Lower leg skin (tissue), 4 donors: ENCODE data around the gene NDC80. TPM values are rescaled to one million over a fixed set of nuclear protein-coding genes. Genes with fewer than 3 reads are reported as not detected.

Source experiments
- DNase-seq, 2 donors: peaks; one replicate each; pipeline ENCODE4 v3.0.0-alpha.2; 2019; ENCODE audit warnings: low spot score in 2 of 2
- H3K4me3 ChIP-seq: fragments of 200-600 bp; sonication (generic); 2 replicates; pipeline ENCODE4 v1.5.1; 2017; ENCODE audit warnings: mild to moderate bottlenecking, low read depth; ENCODE audit not compliant: poor library complexity, severe bottlenecking
- POLR2A ChIP-seq, 2 donors: fragments of 450-650 bp; IDR thresholded peaks; one replicate each; pipeline ENCODE4 v1.6.1; 2016 to 2017; ENCODE audit warnings: antibody characterized with exemption in 2 of 2, mild to moderate bottlenecking in 1 of 2, moderate library complexity in 1 of 2
- WGBS, 2 donors: methylation state at CpG; one replicate each; pipeline ENCODE4 v1.1.5; 2018; 5-methylcytosine and 5-hydroxymethylcytosine counted together
- intact Hi-C: fragments of 100-400 bp; cut with DNase I; formaldehyde crosslinking; loops from one replicate; pipeline ENCODE4 v1.15.0; 2023; ENCODE audit warnings: low total_unique reads
- total RNA-seq, 4 donors: library from RNA; depleted of rRNA; stranded (reverse); fragments of >200 nt; gene quantifications; one replicate each; pipeline ENCODE4 v1.1.0, GENCODE V29; 2016
- TF ChIP-seq, protein P1 (sequence below), 3 donors: fragments of 450-650 bp; IDR thresholded peaks; one replicate each; pipeline ENCODE4 v1.5.1; 2016; ENCODE audit warnings: antibody characterized with exemption in 3 of 3, mild to moderate bottlenecking in 3 of 3, moderate library complexity in 2 of 3

Gene NDC80
- total RNA-seq, 4 donors from 2014 or later = 0.29 to 2.4 (median 1.4) TPM

DNA sequence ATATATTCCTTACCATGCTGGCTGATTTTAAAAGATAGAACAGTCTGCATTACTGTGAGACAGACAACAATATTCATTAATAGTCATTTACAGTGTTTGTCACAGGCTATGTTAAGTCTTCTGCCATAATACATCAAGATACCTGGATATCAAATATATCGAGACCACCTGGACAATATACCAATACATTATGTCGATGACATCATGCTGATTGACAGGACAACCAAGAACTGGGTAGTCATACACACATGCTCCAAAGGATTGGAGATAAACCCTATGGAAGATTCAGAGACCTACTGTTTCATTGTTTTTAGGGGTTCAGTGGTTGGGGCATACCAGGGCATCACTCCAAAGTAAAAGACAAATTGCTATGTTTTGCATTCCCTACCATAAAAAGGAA, 57.6 kb downstream of the NDC80 start:
- intact Hi-C loops = no loop called here

DNA sequence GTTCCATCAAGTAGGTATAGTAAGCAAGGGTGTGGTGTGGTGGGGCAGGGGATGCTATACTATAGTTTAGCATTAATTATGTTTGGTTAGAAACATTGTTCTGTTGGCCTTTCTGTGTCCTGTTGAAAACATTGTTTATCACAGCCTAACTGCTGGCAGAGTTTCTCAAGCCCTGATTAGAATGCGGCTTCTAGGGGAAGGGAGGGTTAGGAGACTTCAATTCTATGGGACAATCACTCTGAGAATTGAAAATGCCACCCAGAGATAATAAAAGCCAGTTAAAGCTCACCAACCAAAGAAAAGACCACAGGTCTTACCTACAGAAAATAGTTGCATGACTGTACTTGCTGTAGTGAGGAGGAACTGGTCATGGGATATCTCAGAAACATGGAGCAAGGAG, 64.2 kb downstream of the NDC80 start:
- TF ChIP-seq, protein P1, sequence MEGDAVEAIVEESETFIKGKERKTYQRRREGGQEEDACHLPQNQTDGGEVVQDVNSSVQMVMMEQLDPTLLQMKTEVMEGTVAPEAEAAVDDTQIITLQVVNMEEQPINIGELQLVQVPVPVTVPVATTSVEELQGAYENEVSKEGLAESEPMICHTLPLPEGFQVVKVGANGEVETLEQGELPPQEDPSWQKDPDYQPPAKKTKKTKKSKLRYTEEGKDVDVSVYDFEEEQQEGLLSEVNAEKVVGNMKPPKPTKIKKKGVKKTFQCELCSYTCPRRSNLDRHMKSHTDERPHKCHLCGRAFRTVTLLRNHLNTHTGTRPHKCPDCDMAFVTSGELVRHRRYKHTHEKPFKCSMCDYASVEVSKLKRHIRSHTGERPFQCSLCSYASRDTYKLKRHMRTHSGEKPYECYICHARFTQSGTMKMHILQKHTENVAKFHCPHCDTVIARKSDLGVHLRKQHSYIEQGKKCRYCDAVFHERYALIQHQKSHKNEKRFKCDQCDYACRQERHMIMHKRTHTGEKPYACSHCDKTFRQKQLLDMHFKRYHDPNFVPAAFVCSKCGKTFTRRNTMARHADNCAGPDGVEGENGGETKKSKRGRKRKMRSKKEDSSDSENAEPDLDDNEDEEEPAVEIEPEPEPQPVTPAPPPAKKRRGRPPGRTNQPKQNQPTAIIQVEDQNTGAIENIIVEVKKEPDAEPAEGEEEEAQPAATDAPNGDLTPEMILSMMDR (IDR thresholded peaks at IDR 0.05) = no peak
- no peak for TF ChIP-seq POLR2A (IDR thresholded peaks at IDR 0.05)
- no peak for DNase-seq
- 90 to 92% methylated on average over 1 of the region's 1 CpG for WGBS, 2 donors
- H3K4me3 ChIP-seq = no peak overlapping the region
- intact Hi-C loops = no loop called here

More for the DNA sequence above, 57.6 kb downstream of the NDC80 start:
- H3K4me3 ChIP-seq = no peak overlapping the region
- TF ChIP-seq POLR2A (IDR thresholded peaks at IDR 0.05) = no peak
- TF ChIP-seq, protein P1 (IDR thresholded peaks at IDR 0.05) = no peak
- 78 to 82% methylated on average over 2 of the region's 2 CpGs for WGBS, 2 donors
- DNase-seq = no peak

DNA sequence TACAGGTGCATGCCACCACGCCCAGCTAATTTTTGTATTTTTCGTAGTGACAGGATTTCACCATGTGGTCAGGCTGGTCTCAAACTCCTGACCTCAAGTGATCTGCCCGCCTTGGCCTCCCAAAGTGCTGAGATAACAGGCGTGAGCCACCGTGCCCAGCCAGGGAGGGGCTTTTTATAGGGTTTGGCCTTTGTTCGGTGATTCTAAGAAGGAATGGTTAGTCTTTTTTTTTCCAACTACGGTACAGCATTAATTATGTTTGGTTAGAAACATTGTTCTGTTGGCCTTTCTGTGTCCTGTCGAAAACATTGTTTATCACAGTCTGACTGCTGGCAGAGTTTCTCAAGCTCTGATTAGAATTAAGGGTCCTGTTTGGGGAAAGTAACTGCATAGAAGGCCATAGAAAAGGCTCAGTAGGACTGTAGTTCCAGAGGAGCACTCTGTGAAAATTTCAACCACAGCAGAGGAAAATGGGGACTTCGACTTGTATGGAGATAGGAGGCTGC, 64.8 kb downstream of the NDC80 start:
- no peak for DNase-seq
- 66 to 77% methylated on average over 9 of the region's 9 CpGs for WGBS, 2 donors
- no peak overlapping the region for H3K4me3 ChIP-seq
- TF ChIP-seq POLR2A (IDR thresholded peaks at IDR 0.05) = no peak
- TF ChIP-seq, protein P1 (IDR thresholded peaks at IDR 0.05) = no peak
- intact Hi-C loops = no loop called here

DNA sequence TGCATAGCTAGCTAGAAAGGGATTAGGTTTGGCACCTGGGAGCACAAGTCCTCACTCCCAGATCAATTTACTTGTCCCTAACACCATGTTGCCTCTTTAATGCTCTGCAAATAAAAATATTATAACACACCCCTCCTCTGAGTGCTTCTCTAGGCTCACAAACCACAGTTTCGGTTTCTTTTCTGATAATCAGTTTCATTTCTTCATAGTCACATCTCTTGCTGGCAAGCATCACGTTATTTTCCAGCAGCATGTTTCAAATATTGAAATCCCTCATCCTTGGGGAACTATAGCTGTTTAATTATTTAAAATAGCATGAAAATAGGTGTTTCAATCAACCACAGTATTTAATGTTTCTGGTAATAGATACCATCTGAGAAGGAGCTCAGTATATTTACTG, 70.3 kb downstream of the NDC80 start:
- DNase-seq = no peak
- no peak overlapping the region for H3K4me3 ChIP-seq
- intact Hi-C loops = no loop called here
- TF ChIP-seq, protein P1 (IDR thresholded peaks at IDR 0.05) = no peak
- no peak for TF ChIP-seq POLR2A (IDR thresholded peaks at IDR 0.05)
- 3 to 18% methylated on average over 2 of the region's 2 CpGs for WGBS, 2 donors

DNA sequence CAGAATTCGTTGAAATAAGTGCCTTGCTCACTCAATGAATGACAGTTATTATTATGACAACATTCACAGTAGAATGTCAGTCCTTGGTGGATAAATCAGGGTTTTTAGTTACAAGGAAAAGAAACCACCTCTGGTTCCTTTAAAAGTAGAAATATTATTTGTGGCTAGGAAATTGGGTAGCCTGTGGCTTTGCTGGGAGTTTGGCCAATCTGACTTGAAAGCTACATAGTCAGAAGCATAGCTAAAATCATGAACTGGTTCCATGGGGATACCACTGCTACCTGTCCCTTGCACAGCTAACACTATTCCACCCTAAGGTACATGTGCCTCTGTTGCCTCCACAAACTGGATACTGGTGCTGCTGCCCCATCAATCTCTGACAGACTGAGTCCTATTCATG, 71.4 kb downstream of the NDC80 start:
- TF ChIP-seq POLR2A (IDR thresholded peaks at IDR 0.05) = no peak
- TF ChIP-seq, protein P1 (IDR thresholded peaks at IDR 0.05) = no peak
- WGBS, 2 donors = 67 to 85% methylated on average over 1 of the region's 1 CpG
- H3K4me3 ChIP-seq = no peak overlapping the region
- DNase-seq = no peak
- intact Hi-C loops = no loop called here

DNA sequence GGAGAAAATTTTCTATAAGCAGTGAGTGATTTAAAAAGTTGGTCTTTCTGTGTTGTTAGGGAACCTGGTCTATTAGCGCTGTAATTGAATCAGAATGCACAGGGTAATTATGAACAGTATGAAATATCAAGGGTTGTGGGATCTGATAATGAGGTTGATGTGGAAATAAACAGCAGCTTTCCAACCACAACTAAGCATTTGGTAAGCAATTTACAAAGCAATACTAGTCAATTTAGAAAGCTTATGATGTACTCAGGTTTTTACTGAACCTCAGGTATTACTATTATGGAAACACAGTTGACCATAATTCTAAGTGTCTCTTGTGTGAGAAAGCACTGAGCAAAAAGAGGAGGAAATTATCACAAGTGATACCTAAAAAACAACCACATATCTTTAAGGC, 73.2 kb downstream of the NDC80 start:
- intact Hi-C loops = no loop called here

More for the DNA sequence above, 73.2 kb downstream of the NDC80 start:
- 85 to 86% methylated on average over 1 of the region's 1 CpG for WGBS, 2 donors
- DNase-seq = no peak
- TF ChIP-seq, protein P1 (IDR thresholded peaks at IDR 0.05) = no peak
- TF ChIP-seq POLR2A (IDR thresholded peaks at IDR 0.05) = no peak
- H3K4me3 ChIP-seq = no peak overlapping the region
